Esophagus muscularis mucosa (tissue), 4 donors: ENCODE measurements around the gene RPS6KA2.

ENCODE experiments used
- CTCF ChIP-seq, 3 experiments: fragments of 200-600 bp in 2 of 3; fragments of 450-650 bp in 1 of 3; sonication (generic) in 2 of 3; IDR thresholded peaks; one replicate each; pipeline ENCODE4 v1.5.1; 2017 to 2019; ENCODE audit warnings: antibody characterized with exemption in 3 of 3, mild to moderate bottlenecking in 2 of 3, moderate library complexity in 1 of 3
- EP300 ChIP-seq: sonication (generic); formaldehyde crosslinking; IDR thresholded peaks from one replicate; pipeline ENCODE4 v1.6.1; 2017; ENCODE audit warnings: antibody characterized with exemption
- POLR2AphosphoS5 ChIP-seq, 2 donors: sonication (generic); formaldehyde crosslinking; IDR thresholded peaks; one replicate each; pipeline ENCODE4 v1.6.1; 2017; ENCODE audit warnings: antibody characterized with exemption in 2 of 2

GRCh38 chr6:166456395-166457156, 170.5 kb downstream of the RPS6KA2 start:
- TF ChIP-seq CTCF (IDR thresholded peaks at IDR 0.05) (peak in 1 of 3 experiments; percentile 34), EP300 (no peak), POLR2AphosphoS5 (IDR thresholded peaks at IDR 0.05) (no peak)
